Fibroblast of skin of abdomen (primary cell): Measurements from ENCODE around the gene DPYSL4.

ENCODE experiments used
- DNase-seq: peaks from one replicate; pipeline ENCODE4 v3.0.0-alpha.2; 2013

Gene DPYSL4

GRCh38 chr10:132178672-132179545 lies 7.8 kb upstream of the DPYSL4 start:
- no peak for DNase-seq

DNA sequence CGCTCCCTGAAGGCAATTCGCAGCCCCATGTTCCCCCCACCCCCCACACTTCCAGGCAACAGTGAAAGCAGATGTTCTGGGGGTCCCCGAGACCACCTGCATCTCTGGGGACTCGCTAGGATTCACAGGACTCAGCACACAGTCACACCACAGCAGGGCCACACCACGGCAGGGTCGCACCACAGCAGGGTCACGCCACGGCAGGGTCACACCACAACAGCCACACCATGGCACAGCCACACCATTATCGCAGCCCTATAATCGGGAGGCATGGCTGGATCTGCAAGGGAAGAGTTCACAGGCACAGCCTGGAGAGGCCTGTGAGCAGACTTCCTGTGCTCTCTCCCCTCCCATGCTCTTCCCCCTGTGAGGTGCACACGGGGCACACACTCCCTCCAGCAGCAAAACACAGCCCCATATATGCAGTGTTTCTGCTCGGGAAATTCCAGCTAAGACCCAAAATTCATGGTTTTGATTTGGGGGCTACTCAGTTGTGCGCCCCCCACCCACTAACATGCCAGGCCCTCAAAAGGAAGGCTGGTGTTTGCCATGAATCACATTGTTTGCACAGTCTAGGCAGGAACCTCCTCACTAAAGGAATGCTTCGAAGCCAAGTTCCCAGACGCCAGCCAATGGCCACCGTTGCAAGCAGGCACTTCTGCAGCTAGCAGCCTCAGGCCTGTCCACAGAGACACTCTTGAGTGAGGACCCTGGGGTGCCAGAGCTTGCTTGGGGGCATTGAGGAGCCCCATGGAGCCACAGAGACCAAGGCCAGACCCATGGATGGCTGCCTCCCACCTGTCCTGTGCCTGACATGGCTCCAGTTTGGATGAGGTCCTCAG lies 7.0 kb upstream of the DPYSL4 start:
- DNase-seq = no peak

DNA sequence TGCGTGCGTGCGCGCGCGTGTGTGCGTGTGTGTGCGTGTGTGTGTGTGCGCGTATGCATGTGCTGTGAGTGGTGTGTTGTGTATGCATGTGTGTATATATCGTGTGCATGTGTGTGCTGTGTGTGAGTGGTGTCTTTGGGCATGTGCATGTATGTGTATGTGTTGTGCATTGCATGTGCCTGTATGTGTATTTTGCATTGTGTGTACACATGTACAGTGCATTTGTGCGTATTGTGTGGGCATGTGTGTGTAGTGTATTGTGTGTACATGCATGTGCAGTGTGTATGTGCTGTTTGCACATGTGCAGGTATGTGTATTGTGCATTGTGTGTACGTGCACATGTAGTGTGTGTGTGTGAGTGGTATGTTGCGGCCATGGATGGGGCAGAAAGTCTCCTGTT lies 6.0 kb upstream of the DPYSL4 start:
- no peak for DNase-seq

- no peak for DNase-seq
Measured at GRCh38 chr10:132181691-132182425, 4.9 kb upstream of the DPYSL4 start.

GRCh38 chr10:132182591-132182990 lies 4.2 kb upstream of the DPYSL4 start:
- no peak for DNase-seq

GRCh38 chr10:132183046-132183445 lies 3.7 kb upstream of the DPYSL4 start:
- DNase-seq = no peak

DNA sequence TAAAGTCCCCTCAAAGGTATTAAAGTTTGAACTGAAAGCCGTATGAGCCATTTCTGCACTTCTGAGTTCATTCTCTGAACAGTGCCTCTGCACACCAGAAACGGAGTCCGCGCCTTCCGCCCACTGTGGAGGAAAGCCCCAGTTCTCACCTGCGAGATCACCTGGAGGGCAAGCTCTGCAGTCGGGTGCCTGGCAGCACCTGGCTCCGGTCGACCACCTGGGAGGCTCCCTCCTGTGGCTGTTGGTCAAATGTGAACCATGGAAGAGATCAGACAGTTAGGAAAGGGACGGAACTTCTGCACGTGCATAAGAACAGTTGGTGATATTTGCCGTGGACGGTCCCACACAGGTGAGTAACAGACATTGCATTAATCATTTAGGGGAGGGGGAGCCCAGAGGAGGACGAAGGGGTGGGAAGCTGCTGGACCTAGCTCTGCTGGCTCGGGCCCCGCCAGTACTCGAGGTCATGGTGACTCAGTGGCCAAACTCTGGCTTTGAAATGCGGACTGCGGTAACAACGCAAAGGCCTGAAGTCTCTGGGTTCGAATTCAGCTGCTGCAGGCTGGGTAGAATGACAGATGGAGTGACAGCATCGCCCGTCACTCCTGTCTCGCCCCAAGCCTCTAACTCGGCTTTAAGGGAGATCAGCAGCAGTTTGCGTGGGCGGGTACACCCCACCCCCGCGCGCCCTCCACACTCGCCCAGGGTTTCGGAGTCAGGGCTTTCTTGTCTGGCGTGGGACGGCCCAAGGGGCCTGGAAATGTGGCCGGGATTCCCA lies 1.7 kb upstream of the DPYSL4 start:
- DNase-seq = no peak

- no peak for DNase-seq
Measured at GRCh38 chr10:132185601-132186487, 904 bp upstream of the DPYSL4 start.

GRCh38 chr10:132187430-132188138 lies 836 bp downstream of the DPYSL4 start:
- DNase-seq = no peak

DNA sequence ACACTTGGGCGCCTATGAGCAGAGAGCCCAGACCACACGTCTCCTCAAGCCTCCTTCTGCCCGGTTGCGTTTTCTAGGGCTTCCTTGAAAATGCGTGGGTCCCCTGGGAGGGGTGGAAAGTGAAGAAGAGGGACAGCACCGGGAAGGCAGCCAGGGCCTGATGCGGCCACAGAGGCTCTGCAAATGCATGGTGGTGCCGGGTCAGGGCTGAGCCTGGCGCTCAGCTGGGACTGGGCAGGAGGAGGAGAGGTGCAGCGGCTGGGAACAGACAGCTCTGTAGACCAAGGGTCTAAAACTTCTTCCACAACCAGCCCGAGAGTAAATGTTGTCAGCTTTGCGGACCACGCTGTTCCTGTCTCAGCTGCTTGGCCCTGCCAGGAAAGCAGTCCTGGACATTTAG lies 1.6 kb downstream of the DPYSL4 start:
- no peak for DNase-seq

DNA sequence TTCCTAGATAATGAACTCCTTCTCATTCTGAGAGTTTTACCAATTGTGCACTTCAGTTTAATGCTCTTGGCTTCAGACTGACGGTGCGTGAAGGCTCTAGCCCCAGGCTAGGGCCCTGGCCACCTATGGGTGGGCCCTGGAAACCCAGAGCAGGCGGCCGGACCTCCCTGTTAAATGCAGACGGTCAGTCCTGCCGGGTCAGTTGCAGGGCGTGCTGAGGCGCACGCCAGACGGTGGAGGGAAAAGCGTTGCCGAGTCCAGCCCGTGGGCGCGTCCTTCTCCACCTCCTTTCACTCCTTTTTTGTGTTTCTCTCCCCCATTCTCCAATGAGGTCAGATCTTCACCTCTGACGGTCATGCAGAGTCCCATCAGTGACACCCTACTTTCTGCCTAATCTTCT lies 2.3 kb downstream of the DPYSL4 start:
- no peak for DNase-seq

GRCh38 chr10:132189810-132190422 lies 3.2 kb downstream of the DPYSL4 start:
- DNase-seq = no peak

DNA sequence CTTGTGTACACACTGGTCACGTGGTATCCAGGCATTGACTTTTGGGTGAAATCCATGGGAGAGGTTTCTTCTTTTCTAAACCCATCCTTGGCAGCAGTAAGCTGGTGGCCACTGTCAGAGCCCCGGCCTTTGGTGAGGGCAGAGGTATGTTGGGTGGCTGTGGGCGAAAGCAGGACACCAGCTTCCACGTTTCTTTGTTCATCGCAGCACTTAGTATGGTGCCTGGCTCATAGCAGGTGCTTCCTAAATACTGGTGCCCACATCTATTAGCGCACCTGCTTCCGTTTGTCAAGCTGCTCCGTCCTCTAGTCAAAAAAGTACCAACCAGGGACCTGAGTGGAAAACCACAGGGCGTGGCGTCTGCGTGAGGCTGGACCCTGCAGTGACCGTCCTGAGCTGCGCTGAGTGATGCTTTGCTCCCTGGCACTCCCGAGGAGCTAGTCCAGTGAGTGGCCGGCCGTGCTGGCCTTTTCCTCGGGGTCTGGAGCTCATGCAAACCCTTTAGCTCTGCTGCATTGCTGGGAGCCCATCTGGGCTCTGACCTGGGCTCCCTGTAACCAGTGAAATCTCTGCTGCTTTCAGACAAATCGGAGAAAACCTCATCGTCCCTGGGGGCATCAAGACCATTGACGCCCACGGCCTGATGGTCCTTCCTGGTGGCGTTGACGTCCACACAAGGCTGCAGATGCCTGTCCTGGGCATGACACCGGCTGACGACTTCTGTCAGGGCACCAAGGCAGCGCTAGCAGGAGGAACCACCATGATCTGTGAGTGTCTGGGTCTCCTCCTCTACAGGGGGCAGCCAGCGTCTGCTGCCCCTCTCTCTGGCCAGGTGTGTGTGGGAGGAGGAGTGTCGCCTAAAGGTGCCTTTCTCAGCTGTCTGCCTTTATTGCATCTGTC lies 5.6 kb downstream of the DPYSL4 start:
- DNase-seq = no peak

DNA sequence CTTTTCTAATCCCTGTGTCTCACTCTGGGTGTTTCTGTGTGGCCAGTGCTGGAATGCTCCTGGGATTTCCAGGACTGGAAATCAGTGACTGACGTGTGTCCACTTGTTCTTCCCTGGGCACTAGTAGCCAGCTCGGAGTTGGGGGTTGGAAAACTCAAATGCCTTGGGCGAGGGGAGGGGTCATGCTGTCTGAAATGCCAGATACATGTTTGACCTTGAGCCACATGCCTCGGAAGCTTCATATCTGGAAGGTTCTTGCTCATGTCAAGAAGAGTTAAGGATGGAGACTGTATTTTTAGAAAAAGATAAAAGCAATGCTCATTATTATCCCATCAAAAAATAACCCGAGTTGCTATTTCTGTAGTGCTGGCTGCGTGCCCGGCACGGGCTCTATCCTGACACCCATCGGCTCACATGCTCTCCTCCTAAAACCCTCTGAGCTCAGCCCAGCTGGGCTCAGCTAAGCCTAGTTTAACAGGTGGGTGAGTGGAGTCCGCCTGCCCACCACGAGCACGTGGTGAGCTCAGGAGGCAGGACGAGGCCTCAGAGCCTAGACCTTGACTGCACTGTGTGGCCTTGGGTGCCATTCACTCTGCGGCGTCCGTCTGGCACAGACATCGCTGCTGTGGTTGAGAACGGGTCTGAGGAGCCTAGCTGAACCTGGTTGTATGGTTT lies 6.4 kb downstream of the DPYSL4 start:
- no peak for DNase-seq

GRCh38 chr10:132193907-132194552 lies 7.3 kb downstream of the DPYSL4 start:
- DNase-seq = no peak

DNA sequence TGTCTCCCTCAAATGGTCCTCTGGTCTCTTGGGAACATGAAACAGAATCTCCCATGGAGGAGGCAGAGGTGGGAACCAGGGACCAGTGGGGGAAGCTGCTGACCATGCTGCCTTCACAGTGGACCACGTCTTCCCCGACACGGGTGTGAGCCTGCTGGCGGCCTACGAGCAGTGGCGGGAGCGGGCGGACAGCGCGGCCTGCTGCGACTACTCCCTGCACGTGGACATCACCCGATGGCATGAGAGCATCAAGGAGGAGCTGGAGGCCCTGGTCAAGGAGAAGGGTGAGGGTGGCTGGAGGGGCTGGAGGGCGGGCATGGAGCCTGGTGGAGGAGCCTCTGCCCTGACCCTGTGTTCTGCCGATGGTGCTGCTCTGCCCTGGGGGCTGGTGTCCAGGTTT lies 8.0 kb downstream of the DPYSL4 start:
- no peak for DNase-seq

DNA sequence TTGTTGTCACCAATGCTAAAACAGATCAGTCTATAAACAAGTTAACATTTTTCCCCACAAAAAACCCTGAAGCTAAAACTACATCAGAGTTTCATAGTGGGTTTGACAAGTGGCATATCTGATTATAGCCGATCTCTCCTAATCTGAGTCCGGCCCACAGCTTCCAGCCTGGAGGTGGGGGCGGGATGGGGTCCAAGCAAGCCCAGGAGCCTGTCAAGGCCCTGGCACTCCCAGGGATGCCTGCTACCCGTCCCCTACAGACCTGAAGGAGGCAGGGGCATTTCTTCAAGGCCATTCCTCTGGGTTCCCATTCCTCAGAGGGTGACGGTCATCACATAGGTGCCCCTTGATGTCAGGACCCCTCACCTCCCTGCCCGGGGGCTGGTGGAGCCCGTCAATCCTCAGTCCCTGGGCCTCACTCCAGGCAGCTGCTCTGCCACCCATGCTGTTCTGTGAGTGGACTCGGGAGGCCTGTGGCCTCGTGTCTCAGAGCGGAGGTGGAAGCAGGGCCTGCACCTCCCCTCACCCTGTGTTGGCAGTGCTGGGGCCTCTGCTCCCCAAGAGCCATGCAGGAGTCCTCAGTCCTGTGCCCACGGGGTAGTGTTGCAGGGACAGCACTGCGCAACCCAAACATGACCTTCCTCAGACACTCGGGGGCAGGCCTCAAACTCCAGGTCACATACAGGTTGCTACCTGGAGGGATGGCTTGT lies 8.8 kb downstream of the DPYSL4 start:
- no peak for DNase-seq
